ENCODE results near the gene IER5.

IER5 gene

DNA sequence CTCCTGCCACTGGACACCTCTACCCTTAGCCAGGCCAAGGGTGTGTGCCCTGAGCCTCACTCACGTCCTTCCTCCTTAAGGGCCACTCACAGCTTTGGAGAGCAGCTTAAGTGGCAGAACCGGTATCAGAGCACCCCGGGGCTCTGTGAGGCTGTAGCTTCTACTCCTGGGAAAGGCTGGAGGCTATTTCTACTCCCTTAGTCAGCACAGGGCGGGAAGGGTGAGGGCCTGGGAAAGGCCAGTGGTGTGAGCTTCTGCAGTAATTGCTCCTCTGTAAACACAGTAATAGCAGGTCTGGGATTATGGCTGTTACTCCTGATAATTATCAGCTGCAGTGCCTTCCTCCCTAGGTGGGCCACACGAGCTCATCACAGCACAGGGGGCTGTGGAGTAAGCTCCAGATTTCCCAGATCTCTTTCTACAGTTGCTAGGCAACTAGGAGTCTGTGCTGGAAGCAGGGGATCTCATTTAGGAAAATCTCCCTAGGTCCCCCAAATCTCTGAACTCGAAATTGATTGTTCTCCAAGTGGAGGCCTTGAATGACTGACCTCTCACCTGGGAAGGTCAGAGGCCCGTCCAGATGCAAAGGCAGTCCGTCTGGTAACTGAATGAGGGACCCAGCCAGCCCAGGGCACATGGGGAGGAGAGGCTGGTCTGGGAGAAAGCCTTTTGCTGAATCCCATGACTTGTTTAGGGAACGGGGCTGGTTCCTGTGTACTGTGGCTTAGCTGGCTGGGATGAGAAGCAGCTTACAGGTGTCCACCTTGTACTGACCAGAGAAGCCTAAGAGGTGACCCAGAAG lies 29.3 kb downstream of the IER5 start:
- DNase-seq (ENCODE audit: low read depth in 2 of 2) = peak in 1 of 2 donors; percentile 52
- no peak overlapping the region for H3K4me3 ChIP-seq (replicated peaks in 1 of 2; ENCODE audit: low read depth in 2 of 2, low read length in 2 of 2)
- TF ChIP-seq, protein P1, sequence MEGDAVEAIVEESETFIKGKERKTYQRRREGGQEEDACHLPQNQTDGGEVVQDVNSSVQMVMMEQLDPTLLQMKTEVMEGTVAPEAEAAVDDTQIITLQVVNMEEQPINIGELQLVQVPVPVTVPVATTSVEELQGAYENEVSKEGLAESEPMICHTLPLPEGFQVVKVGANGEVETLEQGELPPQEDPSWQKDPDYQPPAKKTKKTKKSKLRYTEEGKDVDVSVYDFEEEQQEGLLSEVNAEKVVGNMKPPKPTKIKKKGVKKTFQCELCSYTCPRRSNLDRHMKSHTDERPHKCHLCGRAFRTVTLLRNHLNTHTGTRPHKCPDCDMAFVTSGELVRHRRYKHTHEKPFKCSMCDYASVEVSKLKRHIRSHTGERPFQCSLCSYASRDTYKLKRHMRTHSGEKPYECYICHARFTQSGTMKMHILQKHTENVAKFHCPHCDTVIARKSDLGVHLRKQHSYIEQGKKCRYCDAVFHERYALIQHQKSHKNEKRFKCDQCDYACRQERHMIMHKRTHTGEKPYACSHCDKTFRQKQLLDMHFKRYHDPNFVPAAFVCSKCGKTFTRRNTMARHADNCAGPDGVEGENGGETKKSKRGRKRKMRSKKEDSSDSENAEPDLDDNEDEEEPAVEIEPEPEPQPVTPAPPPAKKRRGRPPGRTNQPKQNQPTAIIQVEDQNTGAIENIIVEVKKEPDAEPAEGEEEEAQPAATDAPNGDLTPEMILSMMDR (IDR thresholded peaks at IDR 0.05; ENCODE audit: low read depth, low read length) = no peak

DNA sequence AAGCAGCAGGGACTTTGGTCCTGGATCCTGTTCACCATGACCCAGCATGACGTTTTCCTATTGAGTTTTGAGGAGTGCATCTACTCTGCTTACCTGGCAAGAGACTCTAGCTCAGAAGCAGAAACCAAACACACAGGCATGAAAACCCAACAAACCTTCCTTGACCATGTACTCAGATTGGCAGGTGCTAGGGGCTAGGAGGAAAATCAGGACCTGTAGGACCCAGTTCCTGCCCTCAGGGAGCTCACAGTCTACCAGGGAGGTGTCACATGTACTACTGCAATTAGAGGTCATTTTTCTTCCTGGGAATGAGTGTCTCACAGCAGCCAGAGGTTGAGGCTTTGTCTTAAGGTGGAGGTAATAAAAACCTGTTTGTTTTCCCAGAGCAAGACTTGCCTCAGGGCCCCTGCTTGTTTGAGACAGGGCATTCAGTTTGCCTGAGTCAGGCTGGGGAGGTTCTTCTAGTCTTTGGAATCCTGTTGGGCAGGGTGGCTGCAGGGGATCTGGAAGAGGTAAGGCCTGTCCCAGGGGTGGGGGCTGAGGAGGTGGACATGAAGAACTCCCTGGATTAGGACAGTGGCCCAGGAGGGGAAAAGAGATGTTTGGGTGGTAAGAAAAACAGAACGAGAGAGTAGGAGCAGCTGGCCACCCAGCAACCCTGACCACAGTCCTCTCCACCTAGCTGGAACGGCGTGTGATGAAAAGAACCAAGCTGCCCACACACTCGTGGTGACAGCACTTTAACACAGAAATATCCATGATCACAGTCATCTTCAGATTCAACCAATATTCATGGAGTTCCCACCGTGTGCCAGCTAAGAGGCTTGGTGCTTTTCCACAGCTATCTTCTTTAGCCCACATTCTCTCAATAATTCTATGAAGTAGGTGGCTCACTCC lies 30.8 kb downstream of the IER5 start:
- no peak for DNase-seq (ENCODE audit: low read depth in 2 of 2)
- H3K4me3 ChIP-seq (replicated peaks in 1 of 2; ENCODE audit: low read depth in 2 of 2, low read length in 2 of 2) = no peak overlapping the region
- TF ChIP-seq, protein P1 (IDR thresholded peaks at IDR 0.05; ENCODE audit: low read depth, low read length) = no peak

DNA sequence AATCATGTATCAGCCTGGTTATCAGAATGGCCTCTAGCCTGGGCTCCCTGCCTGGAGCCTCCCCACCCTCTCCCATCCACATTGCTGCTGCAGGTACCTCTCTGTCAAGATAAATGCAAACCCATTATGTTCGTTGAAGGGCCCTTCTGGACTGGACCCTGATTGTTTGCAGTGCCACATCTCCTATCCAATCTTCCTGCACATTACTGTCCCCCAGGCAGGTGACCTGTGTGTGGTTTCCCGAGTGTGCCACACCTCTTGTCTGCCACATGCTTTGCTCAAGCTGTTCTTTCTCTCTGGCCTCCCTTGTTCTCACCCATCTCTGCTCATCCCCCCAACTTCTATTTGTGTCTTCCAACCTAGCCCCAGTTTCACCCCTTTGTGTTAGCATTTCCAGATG lies 32.4 kb downstream of the IER5 start:
- no peak for DNase-seq (ENCODE audit: low read depth in 2 of 2)
- H3K4me3 ChIP-seq (replicated peaks in 1 of 2; ENCODE audit: low read depth in 2 of 2, low read length in 2 of 2) = no peak overlapping the region
- TF ChIP-seq, protein P1 (IDR thresholded peaks at IDR 0.05; ENCODE audit: low read depth, low read length) = no peak

DNA sequence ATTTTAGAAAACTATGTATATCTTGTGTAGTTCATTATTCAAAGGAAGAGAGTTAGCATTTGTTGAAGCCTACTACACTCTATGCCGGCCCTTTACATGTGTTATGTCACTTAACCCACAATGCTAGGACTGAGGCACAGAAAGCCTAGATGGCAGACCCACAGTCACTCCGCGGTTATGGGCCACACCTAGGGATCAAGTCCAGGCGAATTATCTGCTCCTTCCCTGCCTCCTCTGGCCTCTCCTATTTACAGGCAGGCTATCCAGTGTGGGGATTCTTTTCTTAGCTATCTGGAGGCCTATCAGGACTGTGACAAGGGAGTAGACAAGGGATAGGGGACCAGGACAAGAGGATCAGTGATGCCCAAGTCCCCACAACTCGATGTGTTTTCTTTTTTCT lies 33.0 kb downstream of the IER5 start:
- no peak overlapping the region for H3K4me3 ChIP-seq (replicated peaks in 1 of 2; ENCODE audit: low read depth in 2 of 2, low read length in 2 of 2)
- DNase-seq (ENCODE audit: low read depth in 2 of 2) = no peak
- TF ChIP-seq, protein P1 (IDR thresholded peaks at IDR 0.05; ENCODE audit: low read depth, low read length) = no peak

DNA sequence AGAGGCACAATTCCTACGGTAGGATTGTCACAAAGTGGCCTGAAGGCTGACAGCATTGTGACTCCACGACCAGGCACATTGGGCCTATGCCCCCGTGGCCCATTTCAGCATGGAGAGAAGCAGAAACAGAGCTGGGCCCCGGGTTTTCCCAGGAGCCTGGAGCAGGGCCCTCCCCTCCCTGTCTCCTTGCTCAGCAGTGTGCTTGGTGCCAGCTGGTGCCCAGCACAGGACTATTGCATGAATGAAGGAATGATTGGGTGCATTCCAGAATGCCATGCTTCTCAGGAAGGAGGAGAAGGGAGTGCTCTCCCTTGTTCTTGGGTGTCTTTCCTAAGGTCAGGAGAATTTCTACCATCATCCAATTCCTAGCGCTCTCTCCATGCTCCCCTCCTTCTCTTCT lies 33.7 kb downstream of the IER5 start:
- TF ChIP-seq, protein P1 (IDR thresholded peaks at IDR 0.05; ENCODE audit: low read depth, low read length) = no peak
- no peak overlapping the region for H3K4me3 ChIP-seq (replicated peaks in 1 of 2; ENCODE audit: low read depth in 2 of 2, low read length in 2 of 2)
- DNase-seq (ENCODE audit: low read depth in 2 of 2) = no peak

DNA sequence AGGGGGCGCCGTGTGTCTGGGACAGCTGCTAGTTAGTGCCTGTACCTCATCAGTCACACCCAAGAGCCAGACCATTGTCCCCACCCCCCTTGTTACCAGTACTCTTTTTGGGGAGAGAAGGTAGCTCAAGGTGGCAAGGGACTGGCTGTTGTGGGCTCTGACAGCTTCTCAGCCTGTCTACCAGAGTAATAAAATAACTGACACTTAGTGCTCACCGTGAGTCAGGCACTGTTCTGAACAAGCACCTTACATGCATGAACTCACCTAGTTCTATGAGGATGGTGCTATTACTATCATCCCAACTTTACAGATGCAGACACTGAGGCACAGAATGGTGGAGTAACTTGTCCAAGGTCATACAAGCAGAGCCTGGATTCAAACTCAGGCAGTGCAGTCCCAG lies 34.7 kb downstream of the IER5 start:
- TF ChIP-seq, protein P1 (IDR thresholded peaks at IDR 0.05; ENCODE audit: low read depth, low read length) = no peak
- H3K4me3 ChIP-seq (replicated peaks in 1 of 2; ENCODE audit: low read depth in 2 of 2, low read length in 2 of 2) = no peak overlapping the region

More for the DNA sequence above, 34.7 kb downstream of the IER5 start:
- DNase-seq (ENCODE audit: low read depth in 2 of 2) = no peak
